GM21447 (cell line): Measurements from ENCODE around the gene SMARCE1.
"Not testable (repeated sequence)": the region's sequence is repeated elsewhere in the genome, so short reads cannot be mapped to it uniquely, and the experiment has no call there.

Experiments
- ATAC-seq: cut with Tn5 transposase; IDR thresholded peaks from one replicate; pipeline ENCODE4 v1.9.1; 2021; ENCODE audit not compliant: unreplicated experiment

The SMARCE1 gene

DNA sequence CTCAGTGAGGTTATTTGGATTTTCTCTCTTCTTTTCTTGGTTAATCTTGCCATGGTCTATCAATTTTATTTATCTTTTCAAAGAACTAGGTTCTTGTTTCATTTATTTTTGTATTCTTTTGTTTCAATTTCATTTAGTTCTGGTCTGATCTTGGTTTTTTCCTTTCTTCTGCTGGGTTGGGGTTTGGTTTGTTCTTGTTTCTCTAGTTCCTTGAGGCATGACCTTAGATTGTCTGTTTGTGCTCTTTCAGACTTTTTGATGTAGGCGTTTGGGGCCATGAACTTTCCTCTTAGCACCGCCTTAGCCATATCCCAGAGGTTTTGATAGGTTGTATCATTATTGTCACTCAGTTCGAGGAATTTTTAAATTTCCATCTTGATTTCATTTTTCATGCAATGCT, 61.4 kb downstream of the SMARCE1 start:
- ATAC-seq, result not testable (repeated sequence)

DNA sequence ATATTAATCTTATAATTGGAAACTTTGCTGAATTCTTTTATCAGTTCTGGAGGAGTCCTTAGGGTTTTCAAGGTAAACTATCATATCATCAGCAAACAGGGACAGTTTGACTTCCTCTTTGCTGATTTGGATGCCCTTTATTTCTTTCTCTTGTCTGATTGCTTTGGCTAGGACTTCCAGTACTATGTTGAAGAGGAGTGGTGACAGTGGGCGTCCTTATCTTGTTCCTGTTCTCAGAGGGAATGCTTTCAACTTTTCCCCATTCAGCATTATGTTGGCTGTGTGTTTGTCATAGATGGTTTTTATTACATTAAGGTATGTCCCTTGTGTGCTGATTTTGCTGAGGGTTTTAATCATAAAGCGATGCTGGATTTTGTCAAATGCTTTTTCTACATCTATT, 62.7 kb downstream of the SMARCE1 start:
- ATAC-seq, result not testable (repeated sequence)

DNA sequence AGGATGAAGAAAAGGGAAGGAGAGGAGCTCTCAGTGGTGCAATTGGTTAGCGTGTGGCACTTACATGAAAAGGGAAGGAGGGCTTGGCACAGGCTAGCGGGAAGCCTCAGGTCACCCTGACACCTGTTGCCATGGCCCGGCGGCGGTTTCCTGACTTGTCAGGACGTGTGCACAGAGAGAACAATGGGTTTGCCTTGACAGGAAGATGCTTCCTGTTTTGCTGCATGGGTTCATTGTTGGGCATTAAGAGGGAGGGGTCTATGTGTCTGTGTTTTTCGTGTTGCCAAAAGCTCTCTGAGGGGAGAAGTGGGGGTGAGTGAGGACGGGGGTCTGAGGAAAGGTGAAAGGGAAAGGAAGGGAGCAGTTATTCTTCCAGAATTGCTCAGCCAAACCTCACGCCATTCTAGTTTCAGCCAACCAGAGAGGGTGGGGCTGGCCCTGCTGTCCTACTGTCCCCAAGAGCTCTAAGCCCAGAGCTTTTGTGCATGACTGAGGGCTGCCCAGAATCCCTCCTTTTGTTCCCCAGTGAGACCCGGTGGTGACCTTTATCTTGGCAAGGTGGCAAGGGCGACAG, 65.2 kb downstream of the SMARCE1 start:
- ATAC-seq, result peak; percentile 93

DNA sequence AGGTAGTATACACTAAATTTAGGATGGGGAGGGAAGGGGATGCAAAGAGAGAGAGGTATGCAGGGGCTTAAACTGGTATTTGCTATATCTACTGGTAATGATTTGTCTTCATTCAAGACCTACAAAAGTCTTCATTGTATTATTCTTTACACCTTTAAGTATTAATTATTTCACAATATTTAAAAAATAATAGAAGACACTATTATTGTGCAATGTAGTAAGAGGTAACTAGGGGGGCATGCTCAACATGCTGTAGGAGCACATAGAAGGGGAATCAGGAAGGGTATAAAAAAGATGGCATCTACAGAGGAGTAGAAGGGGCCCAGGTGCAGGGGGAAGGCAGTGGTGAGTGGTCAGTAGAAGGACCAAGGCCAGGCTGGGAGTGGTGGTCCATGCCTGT, 67.5 kb downstream of the SMARCE1 start:
- no peak for ATAC-seq

DNA sequence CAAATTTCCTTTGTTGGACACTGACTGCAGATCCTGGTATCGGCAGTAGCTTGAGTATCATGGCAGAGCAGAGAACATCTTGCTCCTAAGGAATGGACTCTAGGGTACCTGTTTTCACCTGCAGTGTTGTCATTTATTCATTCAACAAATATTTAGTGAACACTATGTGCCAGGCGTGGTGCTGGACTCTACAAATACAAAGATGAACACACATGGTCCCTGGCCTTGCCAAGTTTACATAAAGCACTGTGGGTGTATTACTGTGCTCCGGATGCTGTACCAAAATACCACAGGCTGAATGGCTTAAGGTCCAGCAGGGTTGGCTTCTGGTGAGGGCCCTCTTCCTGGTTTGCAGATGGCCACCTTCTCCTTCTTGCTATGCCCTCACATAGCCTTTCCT, 68.1 kb downstream of the SMARCE1 start:
- no peak for ATAC-seq

DNA sequence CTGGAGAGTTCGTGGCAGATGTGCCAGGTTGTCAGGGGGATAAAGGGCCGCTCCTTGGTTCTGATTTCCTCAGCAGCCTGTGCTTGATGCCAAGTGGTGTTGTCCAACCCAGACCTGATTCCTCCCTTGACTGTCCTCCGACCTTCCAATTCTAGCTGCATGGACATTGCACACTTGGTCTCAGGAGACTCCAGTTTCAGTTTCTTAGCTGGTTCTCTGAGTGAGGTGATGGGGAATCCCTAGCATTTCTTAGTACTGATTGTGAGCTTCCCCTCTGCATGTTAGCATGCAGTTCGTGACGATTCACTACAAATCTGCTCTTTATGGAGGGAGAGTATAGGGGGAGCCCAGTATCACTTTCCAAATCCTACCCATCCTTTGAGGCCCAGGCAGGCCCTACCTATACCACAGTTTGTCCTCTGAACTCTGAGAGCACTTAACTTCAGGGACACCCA, 70.0 kb downstream of the SMARCE1 start:
- ATAC-seq, result peak; percentile 37

DNA sequence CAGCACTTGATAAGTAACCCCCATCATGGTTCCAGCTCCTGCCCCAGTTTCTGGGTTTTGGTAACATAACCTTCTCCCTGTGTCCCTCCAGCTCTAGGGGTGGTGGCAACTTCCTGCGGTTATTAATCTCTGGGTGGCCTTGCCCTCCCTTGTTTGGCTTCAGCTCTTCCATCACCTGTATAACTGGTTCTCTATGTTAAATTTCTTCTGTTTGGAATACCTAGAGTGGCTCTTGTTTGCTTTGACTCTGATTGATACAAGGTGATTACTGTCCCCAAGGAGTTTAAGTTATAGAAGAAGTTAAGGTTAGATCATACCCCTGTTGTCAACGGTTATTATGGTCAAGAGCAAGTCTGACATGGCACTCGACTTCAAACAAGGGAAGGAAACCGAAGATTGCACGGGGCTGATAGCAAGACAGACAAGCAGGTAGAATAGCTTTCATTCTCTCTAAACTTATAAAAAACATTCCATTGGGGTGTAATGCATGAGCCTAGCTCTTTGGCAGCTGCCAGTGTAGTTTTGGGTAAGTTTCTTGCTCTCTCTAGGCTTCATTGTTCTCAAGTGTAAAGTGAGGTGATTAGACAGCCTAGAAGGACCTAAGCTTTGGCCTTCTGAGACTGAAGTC, 71.4 kb downstream of the SMARCE1 start:
- no peak for ATAC-seq
